BLaER1 treated with 17β-estradiol and CSF1 and Interleukin-3, amounts not matched to agents 10 nM and 100 nM (cell line): ENCODE measurements around the gene LRRC71.

ENCODE experiments used
- H3K27ac ChIP-seq, 11 experiments: shearing (Covaris generic); formaldehyde crosslinking; 2 replicates each; pipeline ENCODE4 v1.8.1; 2022
- H3K27me3 ChIP-seq, 11 experiments: shearing (Covaris generic); formaldehyde crosslinking; 2 replicates each; pipeline ENCODE4 v1.8.1; 2022
- H3K36me3 ChIP-seq, 11 experiments: shearing (Covaris generic); formaldehyde crosslinking; 2 replicates each; pipeline ENCODE4 v1.8.1; 2022
- H3K4me1 ChIP-seq, 10 experiments: shearing (Covaris generic); formaldehyde crosslinking; 2 replicates each; pipeline ENCODE4 v1.8.1; 2022
- H3K4me2 ChIP-seq, 11 experiments: shearing (Covaris generic); formaldehyde crosslinking; 2 replicates each; pipeline ENCODE4 v1.8.1; 2022
- H3K4me3 ChIP-seq, 10 experiments: shearing (Covaris generic); formaldehyde crosslinking; 2 replicates each; pipeline ENCODE4 v1.8.1; 2022
- H3K9ac ChIP-seq, 11 experiments: shearing (Covaris generic); formaldehyde crosslinking; 2 replicates each; pipeline ENCODE4 v1.8.1; 2022
- H3K9me3 ChIP-seq, 11 experiments: shearing (Covaris generic); formaldehyde crosslinking; replicated peaks in 1 of 11; 2 replicates each; pipeline ENCODE4 v1.8.1; 2022
- H4K20me1 ChIP-seq, 11 experiments: shearing (Covaris generic); formaldehyde crosslinking; 2 replicates each; pipeline ENCODE4 v1.8.1; 2022
- Cebpa-rat ChIP-seq, 11 experiments: shearing (Covaris generic); IDR thresholded peaks; 2 replicates each; pipeline ENCODE4 v1.8.1; 2022

The LRRC71 gene

GRCh38 chr1:156879876-156880275 is 40.6 kb upstream of the LRRC71 start:
- Histone ChIP-seq H3K4me2 (no peak overlapping the region), H3K9me3 (no peaks in the 10 kb centered on the region), H3K4me1 (peaks cover 0 to 41% (median 22%) of the 10 kb centered on the region in 10 experiments; a peak in 18 of 20 replicates), H3K27ac (no peak overlapping the region), H3K9ac (no peak overlapping the region), H3K4me3 (no peak overlapping the region), H3K27me3 (peaks cover 0 to 6% (median 0%) of the 10 kb centered on the region in 11 experiments; a peak in 2 of 22 replicates), H4K20me1 (peaks cover 0 to 6% (median 0%) of the 10 kb centered on the region in 11 experiments; a peak in 1 of 22 replicates), H3K36me3 (no peaks in the 10 kb centered on the region)
- no peak for TF ChIP-seq Cebpa-rat (IDR thresholded peaks at IDR 0.05)

- H3K27ac ChIP-seq, result no peak overlapping the region
- no peaks in the 10 kb centered on the region for H3K9me3 ChIP-seq
- peaks cover 0 to 6% (median 0%) of the 10 kb centered on the region in 11 experiments; a peak in 1 of 22 replicates for H4K20me1 ChIP-seq
- H3K27me3 ChIP-seq, result no peaks in the 10 kb centered on the region; a peak in 1 of 22 replicates
- H3K4me2 ChIP-seq, result peak overlapping the region in 5 of 11 experiments; percentile 15 to 50 (median 31); a peak in 7 of 22 replicates
- H3K9ac ChIP-seq, result peak overlapping the region in 2 of 11 experiments; percentile 1 to 29; a peak in 2 of 22 replicates
- no peaks in the 10 kb centered on the region for H3K36me3 ChIP-seq
- H3K4me3 ChIP-seq, result no peak overlapping the region
- H3K4me1 ChIP-seq, result peaks cover 0 to 40% (median 16%) of the 10 kb centered on the region in 10 experiments; a peak in 18 of 20 replicates
- no peak for TF ChIP-seq Cebpa-rat (IDR thresholded peaks at IDR 0.05)
Observed at GRCh38 chr1:156880473-156880872, 40.0 kb upstream of the LRRC71 start.

- Histone ChIP-seq H3K9me3 (no peaks in the 10 kb centered on the region), H3K9ac (peak overlapping the region in 2 of 11 experiments; percentile 1 to 3; a peak in 3 of 22 replicates), H3K27me3 (no peaks in the 10 kb centered on the region), H3K4me1 (peaks cover 0 to 40% (median 10%) of the 10 kb centered on the region in 10 experiments; a peak in 14 of 20 replicates), H3K27ac (no peak overlapping the region), H3K4me3 (no peak overlapping the region), H4K20me1 (peaks cover 0 to 6% (median 0%) of the 10 kb centered on the region in 11 experiments; a peak in 1 of 22 replicates), H3K36me3 (no peaks in the 10 kb centered on the region), H3K4me2 (peak overlapping the region in 3 of 11 experiments; percentile 15 to 50 (median 32); a peak in 2 of 22 replicates)
- no peak for TF ChIP-seq Cebpa-rat (IDR thresholded peaks at IDR 0.05)
Observed at GRCh38 chr1:156881101-156881500, 39.3 kb upstream of the LRRC71 start.

DNA sequence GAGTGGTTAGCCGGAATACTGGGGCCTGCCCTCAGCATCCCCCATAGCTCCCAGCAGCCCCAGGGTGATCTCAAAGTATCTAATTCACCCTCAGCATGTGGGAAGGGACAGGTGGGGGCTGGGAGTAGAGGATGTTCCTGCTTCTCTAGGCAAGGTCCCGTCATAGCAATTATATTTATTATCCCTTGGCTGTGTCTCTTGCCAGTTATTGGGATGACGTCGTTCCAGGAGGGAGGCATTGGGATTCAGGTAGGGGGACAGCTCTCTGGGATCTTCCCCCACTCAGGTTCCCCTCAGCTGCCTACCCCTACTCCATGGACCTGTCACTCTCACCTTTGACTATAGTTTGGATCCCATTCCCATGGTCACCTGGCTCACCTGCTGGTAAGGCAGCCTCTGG is 38.8 kb upstream of the LRRC71 start:
- Histone ChIP-seq H3K27ac (no peak overlapping the region), H3K36me3 (no peaks in the 10 kb centered on the region), H3K9ac (no peak overlapping the region; a peak in 1 of 22 replicates), H3K4me2 (no peak overlapping the region), H3K27me3 (no peaks in the 10 kb centered on the region), H3K4me1 (peaks cover 0 to 40% (median 10%) of the 10 kb centered on the region in 10 experiments; a peak in 14 of 20 replicates), H3K4me3 (no peak overlapping the region), H4K20me1 (peaks cover 0 to 6% (median 0%) of the 10 kb centered on the region in 11 experiments; a peak in 1 of 22 replicates), H3K9me3 (no peaks in the 10 kb centered on the region)
- no peak for TF ChIP-seq Cebpa-rat (IDR thresholded peaks at IDR 0.05)

GRCh38 chr1:156882543-156882942 is 37.9 kb upstream of the LRRC71 start:
- no peak for TF ChIP-seq Cebpa-rat (IDR thresholded peaks at IDR 0.05)
- H3K27me3 ChIP-seq, result no peaks in the 10 kb centered on the region

GRCh38 chr1:156883919-156884318 is 36.5 kb upstream of the LRRC71 start:
- no peaks in the 10 kb centered on the region for H3K36me3 ChIP-seq
- H3K4me2 ChIP-seq, result 0 out of 22 replicates have a peak overlapping the region, but pooled peaks of 2 of the 11 experiments have one; percentile 0 to 23
- no peak overlapping the region for H3K27ac ChIP-seq
- H3K9ac ChIP-seq, result no peak overlapping the region; a peak in 1 of 22 replicates
- H3K27me3 ChIP-seq, result no peaks in the 10 kb centered on the region
- no peaks in the 10 kb centered on the region for H3K9me3 ChIP-seq
- H4K20me1 ChIP-seq, result no peaks in the 10 kb centered on the region; a peak in 1 of 22 replicates
- H3K4me3 ChIP-seq, result no peak overlapping the region
- peaks cover 0 to 57% (median 16%) of the 10 kb centered on the region in 10 experiments; a peak in 14 of 20 replicates for H3K4me1 ChIP-seq
- no peak for TF ChIP-seq Cebpa-rat (IDR thresholded peaks at IDR 0.05)

More at GRCh38 chr1:156882543-156882942, 37.9 kb upstream of the LRRC71 start:
- Histone ChIP-seq H3K4me1 (peaks cover 0 to 44% (median 13%) of the 10 kb centered on the region in 10 experiments; a peak in 14 of 20 replicates), H3K4me3 (no peak overlapping the region), H3K27ac (no peak overlapping the region), H3K9ac (0 out of 22 replicates have a peak overlapping the region, but pooled peaks of 1 of the 11 experiments have one; percentile 15), H3K36me3 (no peaks in the 10 kb centered on the region), H3K4me2 (no peak overlapping the region; a peak in 1 of 22 replicates), H4K20me1 (peaks cover 0 to 6% (median 0%) of the 10 kb centered on the region in 11 experiments; a peak in 1 of 22 replicates), H3K9me3 (no peaks in the 10 kb centered on the region)

DNA sequence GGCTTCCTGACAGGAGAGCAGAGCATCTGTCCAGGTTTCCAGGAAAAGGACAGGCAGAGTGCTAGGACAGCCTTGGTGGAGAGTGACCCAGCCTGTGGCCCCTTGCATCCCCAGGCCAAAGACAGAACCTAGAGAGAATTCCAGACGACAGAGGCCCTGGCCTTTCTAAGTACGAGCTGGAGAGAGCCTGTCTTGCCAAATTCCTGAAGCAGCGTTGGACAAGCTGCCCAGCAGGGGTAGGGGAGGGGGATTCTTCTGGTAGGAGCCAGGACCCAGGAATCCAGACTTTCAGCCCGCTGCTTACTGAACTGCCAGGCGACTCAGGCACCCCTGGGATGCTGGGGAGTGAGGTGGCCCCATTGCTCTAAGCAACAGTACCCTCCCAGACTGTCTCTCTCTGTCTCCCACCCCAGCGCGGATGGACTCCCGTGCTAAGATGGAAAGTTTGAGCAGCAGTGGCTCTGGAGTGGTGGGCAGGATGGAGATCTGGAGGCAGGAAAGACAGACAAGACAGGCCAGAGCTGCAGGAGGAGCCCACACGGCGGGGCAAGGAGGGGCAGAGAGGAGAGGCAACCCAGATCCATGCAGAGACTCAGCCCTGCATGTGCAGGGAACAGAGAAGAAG is 35.8 kb upstream of the LRRC71 start:
- no peaks in the 10 kb centered on the region for H3K9me3 ChIP-seq
- no peaks in the 10 kb centered on the region for H3K27me3 ChIP-seq
- H3K27ac ChIP-seq, result no peak overlapping the region
- H4K20me1 ChIP-seq, result no peaks in the 10 kb centered on the region; a peak in 1 of 22 replicates
- H3K4me1 ChIP-seq, result peaks cover 0 to 64% (median 19%) of the 10 kb centered on the region in 10 experiments; a peak in 14 of 20 replicates
- H3K36me3 ChIP-seq, result no peaks in the 10 kb centered on the region
- no peak for TF ChIP-seq Cebpa-rat (IDR thresholded peaks at IDR 0.05)
- H3K4me3 ChIP-seq, result no peak overlapping the region
- no peak overlapping the region; a peak in 2 of 22 replicates for H3K9ac ChIP-seq
- peak overlapping the region in 3 of 11 experiments; percentile 0 to 23 (median 2); a peak in 1 of 22 replicates for H3K4me2 ChIP-seq

GRCh38 chr1:156885314-156885713 is 35.1 kb upstream of the LRRC71 start:
- Histone ChIP-seq H3K4me2 (peak overlapping the region in 1 of 11 experiments; percentile 59; a peak in 1 of 22 replicates), H3K4me3 (no peak overlapping the region), H3K36me3 (no peaks in the 10 kb centered on the region), H3K9ac (0 out of 22 replicates have a peak overlapping the region, but pooled peaks of 1 of the 11 experiments have one; percentile 16), H3K27me3 (no peaks in the 10 kb centered on the region), H3K9me3 (no peaks in the 10 kb centered on the region), H4K20me1 (no peaks in the 10 kb centered on the region; a peak in 1 of 22 replicates), H3K27ac (no peak overlapping the region), H3K4me1 (peaks cover 0 to 68% (median 23%) of the 10 kb centered on the region in 10 experiments; a peak in 14 of 20 replicates)
- TF ChIP-seq Cebpa-rat (IDR thresholded peaks at IDR 0.05), result no peak

- TF ChIP-seq Cebpa-rat (IDR thresholded peaks at IDR 0.05), result no peak
Observed at GRCh38 chr1:156885880-156886355, 34.5 kb upstream of the LRRC71 start.

More at GRCh38 chr1:156885880-156886355, 34.5 kb upstream of the LRRC71 start:
- H3K9me3 ChIP-seq, result no peaks in the 10 kb centered on the region
- H3K9ac ChIP-seq, result 0 out of 22 replicates have a peak overlapping the region, but pooled peaks of 1 of the 11 experiments have one; percentile 16
- no peak overlapping the region for H3K27ac ChIP-seq
- H3K4me1 ChIP-seq, result peaks cover 0 to 62% (median 21%) of the 10 kb centered on the region in 10 experiments; a peak in 14 of 20 replicates
- H3K36me3 ChIP-seq, result no peaks in the 10 kb centered on the region
- no peaks in the 10 kb centered on the region; a peak in 1 of 22 replicates for H4K20me1 ChIP-seq
- peak overlapping the region in 3 of 11 experiments; percentile 34 to 59 (median 46); a peak in 3 of 22 replicates for H3K4me2 ChIP-seq
- H3K4me3 ChIP-seq, result no peak overlapping the region
- H3K27me3 ChIP-seq, result peaks cover 0 to 4% (median under 1%) of the 10 kb centered on the region in 11 experiments; a peak in 8 of 22 replicates
